RWPE1 (cell line): ENCODE data around the gene TMEM125.

Experiments
- CTCF ChIA-PET: fragments of 350-600 bp; sonication (Branson Sonifier 250); formaldehyde crosslinking; extraction: SDS; loops from one replicate; lab custom pipeline; 2021; lab: Yijun Ruan, JAX
- POLR2A ChIA-PET: fragments of 400-600 bp; formaldehyde crosslinking; extraction: SDS; loops from one replicate; lab custom pipeline; 2020; ENCODE audit warnings: antibody characterized with exemption; ENCODE audit not compliant: low non-redundant PET; lab: Yijun Ruan, JAX
- DNase-seq: peaks from one replicate; pipeline ENCODE4 v3.0.0; 2012; ENCODE audit warnings: low spot score
- H3K27ac ChIP-seq: fragments of 450-650 bp; 2 replicates; pipeline ENCODE4 v1.5.1; 2017
- CTCF ChIP-seq: fragments of 450-650 bp; conservative IDR thresholded peaks from 2 replicates; pipeline ENCODE4 v1.5.1; 2017; ENCODE audit warnings: low read depth, mild to moderate bottlenecking

The TMEM125 gene

GRCh38 chr1:43319288-43319687 is 49.5 kb downstream of the TMEM125 start:
- no peak for TF ChIP-seq CTCF
- DNase-seq = no peak
- ChIA-PET POLR2A (no interaction called here), CTCF (no interaction called here)
- no peak overlapping the region for H3K27ac ChIP-seq

DNA sequence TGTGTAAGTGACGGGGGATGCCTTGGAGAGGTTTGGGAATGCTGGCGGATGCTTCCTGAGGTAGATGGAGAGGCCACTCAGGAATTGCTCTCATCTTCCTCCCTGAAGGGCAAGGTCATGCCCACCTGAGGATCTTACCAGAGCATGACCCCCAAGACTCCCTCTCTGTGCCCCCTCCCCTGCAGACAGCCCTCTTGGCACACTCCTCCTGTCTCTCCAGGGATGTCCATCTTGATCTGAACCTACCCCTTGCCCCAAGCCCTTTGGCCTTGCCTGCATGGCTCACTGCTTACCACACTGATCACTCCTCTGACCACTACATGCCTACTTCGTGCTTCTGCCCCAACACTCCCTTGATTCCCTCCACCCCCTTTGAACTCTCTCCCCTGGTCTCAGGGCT is 50.0 kb downstream of the TMEM125 start:
- no peak overlapping the region for H3K27ac ChIP-seq
- no peak for DNase-seq
- ChIA-PET CTCF (no interaction called here), POLR2A (no interaction called here)
- TF ChIP-seq CTCF = no peak

GRCh38 chr1:43321331-43321891 is 51.6 kb downstream of the TMEM125 start:
- CTCF ChIA-PET = interaction anchor here (0.6 kb wide), 1 partner anchor 441 kb away, joined by 4 read pairs; no protein-coding TSS in a partner anchor
- no peak for DNase-seq
- no peak overlapping the region for H3K27ac ChIP-seq
- POLR2A ChIA-PET = no interaction called here
- no peak for TF ChIP-seq CTCF

DNA sequence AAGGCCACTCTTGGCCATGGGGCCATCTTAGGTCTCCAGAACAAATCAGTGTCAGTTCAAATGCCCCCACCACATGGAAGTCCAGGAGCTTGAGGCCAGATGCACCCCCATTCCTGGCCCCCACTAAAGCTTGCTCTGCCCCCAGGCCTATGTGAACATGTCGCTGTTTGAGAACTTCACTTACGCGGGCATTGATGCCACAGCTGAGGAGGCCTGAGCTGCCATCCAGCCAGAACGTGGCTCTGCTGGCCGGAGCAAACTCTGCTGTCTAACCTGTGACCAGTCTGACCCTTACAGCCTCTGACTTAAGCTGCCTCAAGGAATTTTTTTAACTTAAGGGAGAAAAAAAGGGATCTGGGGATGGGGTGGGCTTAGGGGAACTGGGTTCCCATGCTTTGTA is 52.7 kb downstream of the TMEM125 start:
- ChIA-PET CTCF (interaction anchor here (0.6 kb wide), 2 partner anchors 37 to 409 kb away, joined by 3 to 5 read pairs; no protein-coding TSS in a partner anchor), POLR2A (no interaction called here)

More for the DNA sequence above, 52.7 kb downstream of the TMEM125 start:
- no peak for DNase-seq
- TF ChIP-seq CTCF = no peak
- no peak overlapping the region for H3K27ac ChIP-seq
